Smooth muscle cell (in vitro differentiated cells): ENCODE measurements around the gene RTN4IP1. TPM values are rescaled to one million over a fixed set of nuclear protein-coding genes. Genes with fewer than 3 reads are reported as not detected.

Experiments
- DNase-seq: peaks from one replicate; lab custom pipeline; 2025; ENCODE audit not compliant: unreplicated experiment; lab: John Stamatoyannopoulos, UW
- H2AFZ ChIP-seq: fragments of 200-600 bp; sonication (generic); 2 replicates; pipeline ENCODE4 v1.6.0; 2016; ENCODE audit warnings: antibody characterized with exemption, low read depth, mild to moderate bottlenecking
- H3F3A ChIP-seq: fragments of 200-600 bp; sonication (generic); 2 replicates; pipeline ENCODE4 v1.6.0; 2017; ENCODE audit warnings: antibody characterized with exemption, low read depth
- H3K27ac ChIP-seq: fragments of 200-600 bp; sonication (generic); 2 replicates; pipeline ENCODE4 v1.5.1; 2016; ENCODE audit warnings: low read depth, mild to moderate bottlenecking
- H3K27me3 ChIP-seq: fragments of 200-600 bp; sonication (generic); 2 replicates; pipeline ENCODE4 v1.6.1; 2016; ENCODE audit warnings: low read depth, mild to moderate bottlenecking
- H3K36me3 ChIP-seq: fragments of 200-600 bp; sonication (generic); 2 replicates; pipeline ENCODE4 v1.5.1; 2016; ENCODE audit warnings: low read depth
- H3K4me1 ChIP-seq: fragments of 200-600 bp; sonication (generic); 2 replicates; pipeline ENCODE4 v1.5.1; 2016; ENCODE audit warnings: low read depth
- H3K4me2 ChIP-seq: fragments of 200-600 bp; sonication (generic); 2 replicates; pipeline ENCODE4 v1.6.0; 2016; ENCODE audit warnings: mild to moderate bottlenecking
- H3K4me3 ChIP-seq: fragments of 200-600 bp; sonication (generic); 2 replicates; pipeline ENCODE4 v1.5.1; 2016; ENCODE audit warnings: mild to moderate bottlenecking
- H3K79me2 ChIP-seq: fragments of 200-600 bp; sonication (generic); 2 replicates; pipeline ENCODE4 v1.6.0; 2016; ENCODE audit warnings: low read depth, mild to moderate bottlenecking
- H3K9ac ChIP-seq: fragments of 200-600 bp; sonication (generic); 2 replicates; pipeline ENCODE4 v1.6.0; 2016; ENCODE audit warnings: low read depth
- H3K9me3 ChIP-seq: fragments of 200-600 bp; sonication (generic); replicated peaks from 2 replicates; pipeline ENCODE4 v1.5.1; 2016; ENCODE audit warnings: low read depth
- H4K20me1 ChIP-seq: fragments of 200-600 bp; sonication (generic); 2 replicates; pipeline ENCODE4 v1.6.0; 2016; ENCODE audit warnings: low read depth
- CTCF ChIP-seq: fragments of 200-600 bp; sonication (generic); IDR thresholded peaks from 2 replicates; pipeline ENCODE4 v1.5.1; 2017; ENCODE audit warnings: borderline replicate concordance, mild to moderate bottlenecking, antibody characterized with exemption; ENCODE audit not compliant: insufficient read depth, poor library complexity, severe bottlenecking
- WGBS: methylation state at CpG from one replicate; pipeline ENCODE4 v1.1.7; 2016; ENCODE audit warnings: low lambda C conversion rate; 5-methylcytosine and 5-hydroxymethylcytosine counted together
- polyA plus RNA-seq: library from polyadenylated mRNA; unstranded; fragments of >200 nt; fragmentation: Nextera tagmentation; extraction: Ambion mirVana; gene quantifications from 2 replicates; pipeline ENCODE4 v1.2.1, GENCODE V29; 2016
- total RNA-seq: library from RNA; depleted of rRNA; stranded (reverse); fragments of >200 nt; gene quantifications from 2 replicates; pipeline ENCODE4 v1.2.3, GENCODE V29; 2014

The RTN4IP1 gene
- total and polyA plus RNA-seq, 2 experiments from 2014 or later = 5.7 to 8.2 TPM

GRCh38 chr6:106643061-106643460 is 13.8 kb upstream of the RTN4IP1 start:
- H4K20me1 ChIP-seq = peaks cover 17% of the 10 kb centered on the region
- no peaks in the 10 kb centered on the region for H3K4me1 ChIP-seq
- DNase-seq = no peak
- TF ChIP-seq CTCF = no peak
- WGBS = 98% methylated on average over 2 of the region's 2 CpGs
- no peak overlapping the region for H2AFZ ChIP-seq
- no peaks in the 10 kb centered on the region for H3K27me3 ChIP-seq
- no peaks in the 10 kb centered on the region for H3K9me3 ChIP-seq
- peaks cover 16% of the 10 kb centered on the region for H3K36me3 ChIP-seq
- H3F3A ChIP-seq = no peaks in the 10 kb centered on the region
- H3K27ac ChIP-seq = no peak overlapping the region
- H3K9ac ChIP-seq = no peak overlapping the region
- H3K4me3 ChIP-seq = no peak overlapping the region
- H3K79me2 ChIP-seq = peaks cover 8% of the 10 kb centered on the region
- no peak overlapping the region for H3K4me2 ChIP-seq

GRCh38 chr6:106642476-106642875 is 13.2 kb upstream of the RTN4IP1 start:
- Histone ChIP-seq H4K20me1 (peaks cover 22% of the 10 kb centered on the region), H3K9ac (no peak overlapping the region), H3K4me3 (no peak overlapping the region), H3K79me2 (peaks cover 14% of the 10 kb centered on the region), H3K36me3 (peaks cover 16% of the 10 kb centered on the region), H3K4me1 (no peaks in the 10 kb centered on the region), H3K27me3 (no peaks in the 10 kb centered on the region), H2AFZ (no peak overlapping the region), H3K27ac (no peak overlapping the region), H3K9me3 (no peaks in the 10 kb centered on the region), H3F3A (no peaks in the 10 kb centered on the region), H3K4me2 (no peak overlapping the region)
- no peak for DNase-seq
- over 99% methylated on average over 4 of the region's 4 CpGs for WGBS
- TF ChIP-seq CTCF = no peak

- H3K27ac ChIP-seq = no peak overlapping the region
- H4K20me1 ChIP-seq = peaks cover 26% of the 10 kb centered on the region
- H2AFZ ChIP-seq = no peak overlapping the region
- 87% methylated on average over 4 of the region's 4 CpGs for WGBS
- no peak overlapping the region for H3K4me2 ChIP-seq
- no peak overlapping the region for H3K4me3 ChIP-seq
- H3K4me1 ChIP-seq = no peaks in the 10 kb centered on the region
- no peaks in the 10 kb centered on the region for H3K27me3 ChIP-seq
- DNase-seq = no peak
- H3K9me3 ChIP-seq = no peaks in the 10 kb centered on the region
- H3F3A ChIP-seq = no peaks in the 10 kb centered on the region
- H3K79me2 ChIP-seq = peaks cover 28% of the 10 kb centered on the region
- H3K9ac ChIP-seq = no peak overlapping the region
- H3K36me3 ChIP-seq = peaks cover 9% of the 10 kb centered on the region
- TF ChIP-seq CTCF = no peak
Measured at GRCh38 chr6:106639812-106640211, 10.5 kb upstream of the RTN4IP1 start.

GRCh38 chr6:106637717-106638341 is 8.5 kb upstream of the RTN4IP1 start:
- 98% methylated on average over 6 of the region's 6 CpGs for WGBS
- H4K20me1 ChIP-seq = peaks cover 26% of the 10 kb centered on the region
- no peak overlapping the region for H3K4me2 ChIP-seq
- no peaks in the 10 kb centered on the region for H3K27me3 ChIP-seq
- peaks cover 6% of the 10 kb centered on the region for H3K36me3 ChIP-seq
- no peak for DNase-seq
- H3K79me2 ChIP-seq = peaks cover 41% of the 10 kb centered on the region
- no peaks in the 10 kb centered on the region for H3F3A ChIP-seq
- H3K4me1 ChIP-seq = no peaks in the 10 kb centered on the region
- H3K27ac ChIP-seq = no peak overlapping the region
- no peaks in the 10 kb centered on the region for H3K9me3 ChIP-seq
- H3K9ac ChIP-seq = no peak overlapping the region
- H2AFZ ChIP-seq = no peak overlapping the region
- no peak overlapping the region for H3K4me3 ChIP-seq
- no peak for TF ChIP-seq CTCF
